T follicular helper cell (primary cell): ENCODE data around the gene MARK3.

Experiments used
- DNase-seq: peaks from one replicate; pipeline ENCODE4 v3.0.0-alpha.2; 2020; ENCODE audit warnings: low read depth

Gene MARK3

DNA sequence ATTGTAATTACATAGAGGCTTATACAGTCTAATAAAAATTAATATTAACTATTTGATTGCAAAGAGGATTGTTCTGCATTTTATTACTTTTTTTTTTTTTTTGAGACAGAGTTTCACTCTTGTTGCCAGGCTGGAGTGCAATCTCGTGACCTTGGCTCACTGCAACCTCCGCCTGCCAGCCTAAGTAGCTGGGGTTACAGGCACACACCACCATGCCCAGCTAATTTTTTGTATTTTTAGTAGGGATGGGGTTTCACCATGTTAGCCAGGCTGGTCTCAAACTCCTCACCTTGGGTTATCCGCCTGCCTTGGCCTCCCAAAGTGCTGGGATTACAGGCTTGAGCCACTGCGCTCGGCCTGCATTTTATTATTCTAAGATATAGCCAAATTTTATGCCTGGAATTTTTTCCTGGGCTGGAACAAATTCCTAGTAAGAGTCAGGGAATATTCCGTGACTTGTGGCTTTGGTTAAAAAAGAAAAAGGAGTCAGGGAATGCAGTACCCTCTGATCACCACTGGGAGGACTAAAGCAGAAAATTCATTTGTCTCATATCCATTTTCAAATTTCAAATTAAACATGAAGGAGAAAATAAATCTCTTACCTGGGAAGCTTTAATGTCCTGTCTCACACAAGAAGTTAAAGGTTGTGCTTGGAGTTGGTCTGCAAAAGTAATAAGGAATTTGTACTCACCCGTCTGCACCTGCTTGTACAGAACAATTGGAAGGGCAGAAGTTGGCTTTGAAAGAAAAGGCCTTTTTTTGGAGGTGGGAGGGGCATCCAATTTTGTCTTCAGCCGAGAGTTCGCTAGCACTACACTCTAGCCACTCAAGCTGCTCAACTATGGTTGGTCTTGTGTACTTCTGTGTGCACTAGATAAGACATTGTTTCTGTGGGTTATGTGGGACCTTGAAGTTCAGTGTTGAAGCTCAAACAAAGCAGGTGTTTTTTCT lies 8.7 kb downstream of the MARK3 start:
- DNase-seq = no peak

DNA sequence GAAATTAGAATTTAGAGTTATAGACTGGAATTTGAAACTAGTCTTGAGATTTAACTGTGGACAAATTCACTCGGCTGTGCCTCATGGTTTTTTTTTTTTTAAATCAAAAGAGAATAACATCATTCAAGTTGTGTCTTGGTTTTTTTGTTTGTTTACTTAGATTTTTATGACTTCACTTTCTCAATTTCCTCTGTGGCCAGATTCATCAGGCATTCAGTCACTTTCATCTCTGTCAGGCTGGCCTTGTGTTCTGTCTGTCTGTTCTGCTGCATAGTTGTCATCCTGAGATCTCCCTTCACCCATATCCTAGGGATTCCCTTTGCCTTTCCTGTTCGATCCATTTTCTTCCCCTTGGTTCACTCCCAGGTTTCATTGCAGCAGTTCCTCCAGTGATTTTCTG lies 10.0 kb downstream of the MARK3 start:
- DNase-seq = peak; percentile 7

DNA sequence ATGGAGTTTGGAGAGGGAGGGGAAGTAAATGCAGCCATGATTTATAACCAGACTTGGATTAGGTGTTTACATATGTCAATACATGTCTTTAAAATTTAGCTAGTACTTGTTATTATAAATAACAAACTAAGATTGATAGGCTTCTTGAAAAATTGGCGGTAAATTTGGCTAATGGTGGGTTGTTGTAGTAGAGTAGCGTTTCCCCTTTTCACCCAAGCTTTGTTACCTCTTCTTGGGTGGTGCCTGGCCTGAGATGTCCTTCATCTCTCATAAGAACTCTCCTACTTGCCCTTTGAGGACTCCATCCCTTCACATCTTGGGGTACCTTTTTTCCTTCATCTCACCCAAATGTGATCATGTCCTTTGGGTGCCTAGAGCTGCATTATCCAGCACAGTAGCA lies 11.2 kb downstream of the MARK3 start:
- DNase-seq = no peak

GRCh38 chr14:103398427-103399195 lies 13.4 kb downstream of the MARK3 start:
- no peak for DNase-seq

DNA sequence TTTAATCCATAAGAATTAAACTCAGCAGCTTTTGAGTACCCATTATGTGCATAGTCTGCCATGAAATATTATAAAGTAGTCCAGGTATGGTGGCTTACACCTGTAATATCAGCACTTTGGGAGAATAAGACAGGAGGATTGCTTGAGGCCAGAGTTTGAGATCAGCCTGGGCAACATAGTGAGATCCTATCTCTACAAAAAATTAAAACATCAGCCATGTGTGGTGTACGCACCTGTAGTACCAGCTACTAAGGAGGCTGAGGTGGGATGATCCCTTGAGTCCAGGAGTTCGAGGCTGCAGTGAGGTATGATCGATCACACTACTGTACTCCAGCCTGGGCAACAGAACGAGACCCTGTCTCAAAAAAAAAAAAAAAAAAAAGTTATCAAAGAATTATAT lies 15.3 kb downstream of the MARK3 start:
- no peak for DNase-seq

GRCh38 chr14:103401223-103402214 lies 16.3 kb downstream of the MARK3 start:
- no peak for DNase-seq

- DNase-seq = no peak
Measured at GRCh38 chr14:103402695-103403094, 17.5 kb downstream of the MARK3 start.

GRCh38 chr14:103404032-103404918 lies 19.1 kb downstream of the MARK3 start:
- no peak for DNase-seq

- no peak for DNase-seq
Measured at GRCh38 chr14:103404920-103405319, 19.7 kb downstream of the MARK3 start.

DNA sequence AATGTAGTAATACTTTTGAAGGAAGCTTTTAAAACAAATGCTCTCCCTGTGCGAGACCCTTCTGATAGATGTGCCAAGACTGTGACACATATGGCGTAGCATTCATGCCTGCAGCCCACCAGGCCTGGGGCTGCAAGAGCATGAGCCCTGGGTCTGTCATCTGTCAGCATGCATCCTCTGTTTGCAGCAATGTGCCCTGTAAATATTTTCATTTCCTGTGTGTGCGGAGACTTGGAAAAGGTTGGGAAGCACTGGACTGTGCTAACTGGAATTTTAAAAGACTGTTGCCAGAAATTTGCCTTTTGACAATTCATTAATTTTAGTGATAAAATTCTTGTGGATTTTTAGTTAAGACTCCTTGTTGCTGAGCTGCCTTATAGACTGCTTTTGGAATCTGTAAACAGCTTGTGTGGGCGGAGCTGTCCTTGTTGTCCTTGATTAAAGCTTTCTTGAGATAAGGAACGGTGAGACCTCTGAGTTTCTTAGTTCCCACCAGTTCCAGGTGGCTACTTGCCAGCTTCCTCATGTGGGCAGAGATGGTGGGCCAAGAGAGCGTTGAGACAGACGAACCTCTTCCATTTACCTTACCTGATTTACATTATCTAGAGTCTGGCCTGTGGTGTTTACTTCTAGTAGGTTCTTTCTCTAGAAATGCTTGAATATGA lies 23.4 kb downstream of the MARK3 start:
- DNase-seq = no peak

DNA sequence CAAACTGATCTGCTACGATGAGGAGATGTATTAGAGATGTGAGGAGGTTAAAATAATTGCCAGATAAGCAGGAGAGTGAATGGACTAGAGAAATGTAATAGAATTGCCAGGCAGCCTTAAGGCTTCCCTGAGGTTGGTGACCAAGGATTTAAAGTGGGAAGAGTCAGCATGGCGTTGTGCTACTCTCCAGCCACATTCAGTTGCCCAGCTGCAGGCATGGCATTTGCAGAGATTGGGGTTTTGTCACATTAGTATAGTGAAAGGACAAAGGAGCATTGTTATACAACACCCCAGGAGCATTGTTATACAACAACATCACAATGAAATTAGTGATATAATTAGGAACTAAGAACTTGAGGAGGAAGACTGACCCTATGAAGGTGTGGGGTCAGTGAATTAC lies 31.7 kb downstream of the MARK3 start:
- DNase-seq = no peak

GRCh38 chr14:103418481-103418818 lies 33.2 kb downstream of the MARK3 start:
- no peak for DNase-seq

GRCh38 chr14:103421556-103421955 lies 36.3 kb downstream of the MARK3 start:
- no peak for DNase-seq

DNA sequence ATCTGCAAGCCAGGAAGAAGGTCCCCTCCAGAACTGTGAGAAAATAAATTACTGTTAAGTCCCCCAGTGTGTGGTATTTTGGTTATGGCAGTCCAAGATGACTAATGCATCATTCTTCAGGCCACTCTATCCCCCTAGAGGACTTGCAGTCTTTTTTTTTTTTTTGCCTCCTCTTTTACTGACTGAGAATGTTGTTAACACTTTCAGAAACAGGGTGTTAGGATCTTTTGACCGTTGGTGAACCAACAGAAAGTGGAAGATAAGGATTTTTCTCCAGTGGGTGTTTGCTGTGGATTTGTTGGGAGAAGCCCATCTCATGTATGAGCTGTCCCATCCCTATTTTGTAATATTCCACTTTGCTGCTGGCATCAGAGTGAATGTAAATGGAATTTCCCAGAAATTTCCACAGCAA lies 37.8 kb downstream of the MARK3 start:
- DNase-seq = no peak

- DNase-seq = no peak
Measured at GRCh38 chr14:103427485-103428443, 42.5 kb downstream of the MARK3 start.

DNA sequence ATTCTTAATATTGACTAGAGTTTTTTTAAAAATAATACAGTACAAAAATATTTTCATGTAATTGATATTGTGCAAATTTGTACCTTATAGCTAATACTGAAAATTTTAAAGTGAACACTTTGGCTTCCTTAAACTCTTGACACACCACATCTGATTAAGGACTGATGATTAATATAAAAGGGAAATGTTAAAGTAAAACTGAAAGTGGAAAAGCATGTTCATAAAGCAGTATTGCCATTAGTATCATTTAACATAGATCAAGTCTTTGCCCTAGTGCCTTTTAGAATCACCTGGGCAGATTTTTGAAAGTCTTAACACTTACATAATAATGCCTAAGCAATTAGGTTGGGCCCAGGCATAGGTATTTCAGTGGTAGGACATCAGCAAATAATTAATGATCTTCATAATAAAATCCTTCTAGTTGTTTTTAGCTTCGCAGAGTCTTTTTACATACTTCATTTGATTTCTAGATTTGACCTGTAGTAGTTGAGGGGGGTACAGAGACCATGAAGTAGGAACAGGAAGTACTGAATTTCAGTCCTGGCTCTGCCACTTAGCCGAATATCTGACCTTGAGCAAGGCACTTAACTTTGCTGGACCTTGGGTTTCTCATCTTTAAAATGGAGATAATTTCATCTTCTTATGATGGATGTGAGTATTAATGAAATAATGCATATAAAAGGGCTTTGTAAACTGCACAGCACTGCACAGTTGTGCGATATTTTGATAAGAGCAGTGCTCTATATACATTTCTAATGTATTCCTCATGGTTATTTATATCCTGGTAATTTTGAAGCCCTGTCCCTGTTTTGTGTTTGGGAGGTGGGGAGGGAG lies 43.7 kb downstream of the MARK3 start:
- no peak for DNase-seq

GRCh38 chr14:103430358-103430757 lies 45.1 kb downstream of the MARK3 start:
- DNase-seq = no peak

- DNase-seq = no peak
Measured at GRCh38 chr14:103432627-103433026, 47.4 kb downstream of the MARK3 start.
